NCI-H526 treated with DMSO at 0.1 percent for 48 hours (cell line): ENCODE measurements around the gene NPAS4.
A peak's percentile ranks its signal among the peaks of the same experiment; 100 is the strongest.
"Not testable (repeated sequence)": the region's sequence is repeated elsewhere in the genome, so short reads cannot be mapped to it uniquely, and the experiment has no call there.

Experiments
- DNase-seq: peaks from one replicate; lab custom pipeline; 2025; lab: John Stamatoyannopoulos, UW

Gene NPAS4

DNA sequence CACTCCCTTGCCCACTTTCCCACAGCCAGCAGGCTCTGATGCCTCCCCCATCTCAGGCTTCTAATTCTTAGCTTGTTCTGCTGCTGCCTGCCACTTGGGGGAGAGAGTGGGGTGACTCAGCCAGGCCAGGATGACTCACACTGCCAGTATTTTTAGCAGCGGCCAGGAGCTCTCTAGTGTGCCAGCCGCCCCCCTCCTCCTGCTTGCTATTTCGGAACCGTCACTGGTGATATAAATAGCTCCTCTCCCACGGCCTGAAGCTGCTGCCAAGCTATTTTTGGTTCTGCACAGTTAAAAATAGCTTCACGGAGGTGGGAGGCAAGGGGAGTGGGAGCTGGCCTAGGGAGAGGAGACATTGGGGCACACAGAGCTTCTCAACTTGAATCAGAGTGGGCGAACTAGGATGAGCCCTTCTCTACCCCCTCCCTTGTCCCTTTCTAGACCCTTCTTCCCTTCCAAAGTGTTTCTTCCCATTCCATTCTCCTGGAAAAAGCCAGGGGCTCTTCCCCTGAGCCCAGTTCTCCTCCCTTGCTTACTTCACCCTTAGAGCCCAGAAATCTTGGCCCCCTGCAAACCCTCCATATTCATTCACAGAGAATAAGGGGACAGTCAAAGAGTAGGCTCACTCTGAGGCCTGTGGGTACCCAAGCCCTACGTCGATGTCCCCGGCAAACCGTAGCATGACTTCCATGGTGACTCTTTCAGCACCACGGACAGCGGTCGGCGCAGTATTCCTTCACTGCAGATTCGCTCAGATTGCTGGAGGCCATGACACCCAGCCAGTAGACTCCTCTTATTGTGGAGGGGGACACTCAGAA, 2.5 kb upstream of the NPAS4 start:
- peak; percentile 17 for DNase-seq

DNA sequence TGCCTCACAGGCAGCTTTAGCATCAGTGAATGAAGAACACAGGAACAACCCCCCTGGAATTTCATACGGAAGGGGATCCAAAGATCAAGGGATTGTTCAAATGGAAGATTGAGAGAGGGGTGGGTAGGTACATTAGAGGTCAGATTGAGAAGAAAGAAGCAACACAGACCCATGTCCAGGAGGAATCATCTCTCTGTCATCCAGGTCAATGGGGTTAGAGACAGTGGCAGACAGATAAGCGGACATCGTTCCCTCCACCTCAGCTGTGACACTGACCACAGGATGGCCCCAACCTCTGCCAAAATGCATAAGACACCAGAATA, 1.9 kb upstream of the NPAS4 start:
- DNase-seq: no peak

DNA sequence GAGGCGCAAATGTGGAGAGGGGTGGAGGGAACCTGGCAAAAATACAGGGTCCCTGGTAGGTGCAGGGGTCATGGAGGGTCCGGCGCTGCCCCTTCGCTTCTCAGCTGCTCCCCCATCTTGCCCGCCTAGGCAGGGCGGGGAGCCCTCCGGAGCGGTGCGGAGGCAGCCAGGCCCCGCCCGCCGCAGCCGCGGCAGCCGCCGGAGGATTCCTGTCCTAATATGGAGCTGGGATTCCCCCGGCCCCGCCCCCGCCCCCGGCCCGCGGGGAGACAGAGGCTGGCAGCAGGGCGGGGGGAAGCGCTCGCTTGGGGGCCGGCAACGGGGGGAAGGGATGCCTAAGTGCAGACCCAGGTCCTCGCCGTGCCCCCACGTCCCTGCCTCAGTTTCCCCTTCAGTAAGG, 1.0 kb upstream of the NPAS4 start:
- DNase-seq: peak; percentile 13

DNA sequence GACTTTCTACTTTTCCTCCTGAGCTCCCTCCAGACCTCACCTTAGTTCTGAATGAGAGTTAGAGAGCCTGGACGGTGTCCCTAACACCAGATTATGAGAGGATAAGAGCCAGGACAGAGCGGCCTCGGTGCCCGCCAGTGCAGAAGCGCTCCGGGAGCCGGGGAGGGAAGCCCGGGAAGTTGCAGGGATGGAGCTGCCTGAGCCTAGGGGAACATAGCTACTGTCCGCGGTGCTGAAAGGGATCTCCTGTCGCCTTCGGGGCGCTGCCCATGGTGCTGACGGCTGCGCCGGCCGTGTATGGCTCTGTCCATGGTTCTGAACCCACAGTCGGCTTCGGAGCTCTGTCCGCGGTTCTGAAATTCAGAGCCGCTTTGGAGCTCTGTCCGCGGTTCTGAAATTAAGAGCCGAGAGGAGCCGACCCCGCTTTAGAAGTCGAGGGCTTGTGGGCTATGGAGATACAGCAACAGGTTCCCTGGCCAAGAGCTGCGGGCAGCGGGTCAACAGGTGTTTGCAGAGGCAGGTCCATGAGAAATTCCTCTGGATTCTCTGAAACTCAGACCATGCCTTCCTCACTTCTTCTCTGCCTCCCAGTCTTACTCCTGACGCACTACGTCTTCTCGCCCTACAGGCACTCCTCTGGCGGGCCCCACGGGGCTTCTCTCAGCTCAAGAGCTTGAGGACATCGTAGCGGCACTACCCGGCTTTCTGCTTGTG, 814 bp downstream of the NPAS4 start:
- DNase-seq: peak; percentile 45

DNA sequence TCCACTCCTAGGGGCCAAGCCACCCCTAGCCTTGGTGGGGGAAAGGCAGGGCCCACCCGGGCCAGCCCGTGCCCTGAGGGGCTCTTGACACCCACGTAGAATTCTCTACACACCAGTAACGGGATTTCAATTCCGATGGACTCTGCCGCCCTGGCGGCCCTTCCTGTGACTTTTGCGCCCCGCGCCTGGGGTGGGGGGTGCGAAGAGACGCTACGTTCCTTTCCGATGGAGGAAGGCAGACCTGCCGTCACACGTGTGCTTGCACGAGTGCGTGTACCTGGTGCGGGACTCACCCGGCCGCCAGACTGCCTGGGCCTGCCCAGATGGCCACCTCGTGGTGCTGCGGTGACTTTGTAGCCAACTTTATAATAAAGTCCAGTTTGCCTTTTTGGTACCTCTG, 5.5 kb downstream of the NPAS4 start:
- no peak for DNase-seq

DNA sequence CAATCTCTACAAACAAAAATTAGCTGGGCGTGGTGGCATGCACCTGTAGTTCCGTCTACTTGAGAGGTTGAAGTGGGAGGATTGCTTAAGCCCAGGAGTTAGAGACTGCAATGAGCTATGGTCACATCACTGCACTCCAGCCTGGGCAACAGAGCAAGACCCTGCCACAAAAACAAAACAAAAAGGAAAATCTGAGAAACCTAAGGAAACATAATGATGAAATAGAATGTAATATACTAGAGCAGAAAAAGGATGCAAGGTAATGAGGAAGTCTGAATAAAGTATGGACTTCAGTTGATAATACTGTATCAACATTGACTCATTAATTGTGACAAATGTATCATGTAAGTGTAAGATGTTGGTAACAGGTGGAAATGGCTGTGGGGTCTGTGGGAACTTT, 8.1 kb downstream of the NPAS4 start:
- DNase-seq: no peak

DNA sequence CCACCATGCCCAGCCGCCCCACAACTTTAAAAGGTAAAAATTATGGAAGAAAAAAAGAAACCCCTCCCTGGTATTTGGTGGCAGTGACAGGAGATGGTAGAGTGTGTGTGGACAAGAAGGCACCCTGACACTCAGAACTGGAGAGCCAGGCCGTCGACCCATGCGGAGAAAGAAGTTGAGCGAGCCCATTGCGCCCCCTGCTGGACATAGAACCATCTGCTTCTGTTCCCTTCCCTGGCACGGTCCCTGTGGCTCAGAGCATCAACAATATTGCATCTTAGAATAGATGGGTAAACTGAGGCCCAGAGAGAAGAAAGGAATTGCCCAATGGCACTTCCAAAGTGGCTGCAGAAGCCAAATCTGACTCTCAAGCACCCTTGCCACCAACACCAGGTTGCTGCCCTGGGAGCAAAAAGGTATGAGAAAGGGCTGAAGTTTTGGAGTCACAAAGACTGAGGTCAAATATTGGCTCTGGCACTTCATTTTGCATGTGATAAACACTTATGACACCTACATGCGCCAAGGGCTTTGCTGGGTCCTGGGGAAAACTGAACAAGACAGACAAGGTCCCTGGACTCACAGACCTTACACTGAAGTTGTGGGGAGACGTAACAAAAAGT, 9.3 kb downstream of the NPAS4 start:
- peak; percentile 57 for DNase-seq

DNA sequence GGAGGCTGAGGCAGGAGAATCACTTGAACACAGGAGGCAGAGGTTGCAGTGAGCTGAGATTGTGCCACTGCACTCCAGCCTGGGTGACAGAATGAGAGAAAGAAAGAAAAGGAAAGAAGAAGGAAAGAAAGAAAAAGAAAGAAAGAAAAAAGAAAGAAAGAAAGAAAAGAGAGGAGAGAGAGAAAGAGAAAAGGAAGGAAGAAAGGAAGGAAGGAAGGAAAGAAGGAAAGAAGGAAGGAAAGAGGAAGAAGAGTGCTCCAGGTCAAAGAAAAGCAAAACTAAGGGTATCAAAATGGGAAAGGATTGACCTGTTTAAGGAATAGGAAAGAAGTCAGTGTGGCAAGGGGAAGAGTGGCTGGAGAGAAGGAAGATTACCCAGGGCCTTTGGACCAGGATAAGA, 10.5 kb downstream of the NPAS4 start:
- DNase-seq: not testable (repeated sequence)

DNA sequence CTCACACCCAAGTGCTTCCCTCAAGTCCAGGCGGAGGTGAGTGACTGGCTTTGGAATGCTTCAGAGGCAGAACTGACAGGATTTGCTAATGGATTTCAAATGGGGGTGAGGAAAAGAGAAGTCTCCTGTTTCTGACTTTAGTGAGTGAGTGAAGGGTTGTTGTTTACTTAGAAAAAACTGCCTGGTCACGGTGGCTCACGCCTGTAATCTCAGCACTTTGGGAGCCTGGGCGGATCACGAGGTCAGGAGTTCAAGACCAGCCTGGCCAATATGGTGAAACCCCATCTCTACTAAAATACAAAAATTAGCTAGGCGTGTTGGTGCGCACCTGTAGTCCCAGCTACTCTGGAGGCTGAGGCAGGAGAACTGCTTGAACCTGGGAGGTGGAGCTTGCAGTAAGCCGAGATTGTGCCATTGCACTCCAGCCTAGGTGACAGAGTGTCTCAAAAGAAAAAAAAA, 11.1 kb downstream of the NPAS4 start:
- DNase-seq: not testable (repeated sequence)

DNA sequence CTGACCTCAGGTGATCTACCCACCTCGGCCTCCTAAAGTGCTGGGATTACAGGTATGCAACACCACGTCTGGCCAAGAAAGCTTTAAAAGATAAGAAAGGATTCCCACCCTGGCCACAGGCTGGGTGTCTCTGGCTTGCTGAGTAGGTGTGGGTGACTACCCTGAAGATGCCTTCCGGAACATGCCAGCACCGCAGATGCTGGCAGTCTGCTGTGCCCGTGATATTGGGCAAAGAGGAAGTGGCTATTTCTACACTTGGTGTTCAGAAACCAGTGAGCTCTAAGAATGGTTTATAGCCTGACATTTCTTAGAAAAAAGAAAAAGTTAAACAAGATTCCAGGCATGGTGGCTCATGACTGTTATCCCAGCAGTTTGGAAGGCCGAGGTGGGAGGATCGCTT, 11.8 kb downstream of the NPAS4 start:
- no peak for DNase-seq

DNA sequence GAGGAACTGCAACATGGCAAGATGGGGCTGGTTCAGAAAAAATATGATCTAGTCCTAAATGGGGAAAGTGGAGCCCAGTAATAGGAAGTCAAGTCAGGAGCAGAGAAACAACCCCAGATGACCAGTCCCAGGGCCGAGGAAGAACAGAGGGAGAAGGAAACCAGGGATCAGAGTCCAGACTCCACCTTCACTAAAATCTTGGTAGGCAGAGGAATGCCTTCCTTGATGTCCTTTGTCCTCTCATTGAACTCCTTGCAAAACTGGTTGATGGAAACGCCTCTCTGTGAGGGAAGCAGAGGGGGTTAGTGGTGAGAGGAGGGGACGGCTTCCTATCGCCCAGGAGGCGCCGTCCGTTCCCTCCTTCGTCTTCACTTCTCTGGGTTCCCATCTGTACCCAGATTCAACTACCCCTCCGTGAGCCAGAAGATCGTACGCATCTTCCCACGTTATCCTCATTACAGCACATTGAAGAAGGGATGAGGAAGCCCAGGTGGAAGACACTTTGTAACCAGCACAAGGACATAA, 17.2 kb downstream of the NPAS4 start:
- DNase-seq: no peak

DNA sequence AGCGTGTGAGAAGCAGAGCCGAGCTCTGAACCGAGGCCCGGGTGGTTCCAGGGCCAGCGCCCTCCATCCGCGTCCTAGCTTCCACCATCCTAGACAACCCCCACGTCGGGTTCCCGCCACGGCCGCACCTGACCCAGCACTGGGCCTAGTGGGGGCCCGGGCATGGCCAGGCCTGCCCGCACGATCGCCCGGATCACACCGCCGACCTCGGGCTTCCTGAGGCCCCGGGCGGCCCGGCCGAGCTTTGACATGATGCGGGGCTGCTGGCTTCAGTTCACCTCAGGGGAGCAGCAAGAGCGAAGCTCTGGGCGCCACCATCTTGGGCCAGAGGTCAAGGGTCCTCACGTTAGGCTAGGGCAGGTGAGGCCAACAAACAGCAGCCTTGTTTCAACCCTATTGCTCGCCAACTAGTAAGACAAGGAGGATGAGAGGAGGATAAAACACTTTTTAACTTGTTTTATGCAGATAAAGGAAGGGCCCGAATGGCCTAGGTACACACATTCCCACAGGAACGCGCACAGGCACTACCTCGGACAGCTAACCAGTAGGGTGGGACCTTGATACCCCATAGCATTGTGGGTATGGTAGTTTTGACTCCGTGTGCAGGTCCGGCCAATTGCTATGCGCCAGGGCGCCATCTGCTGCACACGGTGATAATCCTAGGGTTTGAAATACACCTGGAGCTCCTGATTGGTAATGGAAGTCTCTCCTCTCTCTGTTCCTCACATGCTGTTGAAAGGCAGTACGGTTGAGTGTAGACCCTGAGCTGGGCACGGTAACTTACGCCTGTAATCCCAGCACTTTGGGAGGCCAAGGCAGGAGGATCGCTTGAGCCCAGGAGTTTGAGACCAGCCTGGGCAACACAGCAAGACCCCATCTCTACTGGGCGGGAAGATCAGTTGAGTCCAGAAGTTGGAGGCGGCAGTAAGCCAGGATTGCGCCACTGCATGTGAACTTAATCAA, 17.9 kb downstream of the NPAS4 start, which contains the start of gene MRPL11:
Gene MRPL11 (minus strand): TSS at position 345 of the 963 bp plus-strand sequence. CDS start 94 bp downstream, at position 251.
- DNase-seq: peak; percentile 91

DNA sequence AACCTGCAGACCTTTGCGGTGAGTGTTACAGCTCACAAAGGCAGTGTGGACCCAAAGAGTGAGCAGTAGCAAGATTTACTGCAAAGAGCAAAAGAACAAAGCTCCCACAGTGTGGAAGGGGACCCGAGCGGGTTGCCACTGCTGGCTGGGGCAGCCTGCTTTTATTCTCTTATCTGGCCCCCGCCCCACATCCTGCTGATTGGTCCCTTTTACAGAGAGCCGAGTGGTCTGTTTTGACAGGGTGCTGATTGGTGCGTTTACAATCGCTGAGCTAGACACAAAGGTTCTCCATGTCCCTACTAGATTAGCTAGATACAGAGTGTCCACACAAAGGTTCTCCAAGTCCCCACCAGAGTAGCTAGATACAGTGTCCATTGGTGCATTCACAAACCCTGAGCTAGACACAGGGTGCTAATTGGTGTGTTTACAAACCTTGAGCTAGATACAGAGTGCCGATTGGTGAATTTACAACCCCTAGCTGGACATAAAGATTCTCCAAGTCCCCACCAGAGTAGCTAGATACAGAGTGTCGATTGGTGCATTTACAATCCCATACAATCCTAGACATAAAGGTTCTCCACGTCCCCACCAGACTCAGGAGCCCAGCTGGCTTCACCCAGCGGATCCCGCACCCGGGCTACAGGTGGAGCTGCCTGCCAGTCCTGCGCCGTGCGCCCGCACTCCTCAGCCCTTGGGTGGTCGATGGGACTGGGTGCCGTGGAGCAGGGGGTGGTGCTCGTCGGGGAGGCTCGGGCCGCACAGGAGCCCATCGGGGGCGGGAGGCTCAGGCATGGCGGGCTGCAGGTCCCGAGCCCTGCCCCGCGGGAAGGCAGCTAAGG, 19.5 kb downstream of the NPAS4 start:
- DNase-seq: not testable (repeated sequence)

DNA sequence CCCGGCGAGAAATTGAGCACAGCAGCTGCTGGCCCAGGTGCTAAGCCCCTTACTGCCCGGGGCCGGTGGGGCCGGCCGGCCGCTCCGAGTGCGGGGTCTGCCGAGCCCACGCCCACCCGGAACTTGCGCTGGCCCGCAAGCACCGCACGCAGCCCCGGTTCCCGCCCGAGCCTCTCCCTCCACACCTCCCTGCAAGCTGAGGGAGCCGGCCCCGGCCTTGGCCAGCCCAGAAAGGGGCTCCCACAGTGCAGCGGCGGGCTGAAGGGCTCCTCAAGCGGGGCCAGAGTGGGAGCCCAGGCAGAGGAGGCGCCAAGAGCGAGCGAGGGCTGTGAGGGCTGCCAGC, 20.1 kb downstream of the NPAS4 start:
- DNase-seq: not testable (repeated sequence)

DNA sequence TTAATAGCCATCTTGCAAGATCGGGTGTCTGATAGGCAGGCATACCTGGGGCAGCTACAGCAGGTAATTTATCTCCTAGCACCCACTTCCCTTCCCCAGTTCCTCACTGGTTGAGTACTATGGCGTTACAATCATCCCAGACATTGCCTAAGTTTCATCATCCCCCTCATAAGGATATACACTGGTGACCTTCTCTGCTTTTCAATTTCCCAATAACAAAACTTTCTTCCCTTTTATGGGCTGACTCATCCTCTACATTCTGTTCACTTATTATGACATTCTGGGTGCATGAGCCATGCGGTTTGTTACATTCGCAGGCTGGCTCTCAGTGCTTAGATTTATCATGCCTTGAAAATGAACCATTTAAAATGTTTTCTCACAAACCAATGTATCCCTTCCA, 22.8 kb downstream of the NPAS4 start:
- DNase-seq: no peak

DNA sequence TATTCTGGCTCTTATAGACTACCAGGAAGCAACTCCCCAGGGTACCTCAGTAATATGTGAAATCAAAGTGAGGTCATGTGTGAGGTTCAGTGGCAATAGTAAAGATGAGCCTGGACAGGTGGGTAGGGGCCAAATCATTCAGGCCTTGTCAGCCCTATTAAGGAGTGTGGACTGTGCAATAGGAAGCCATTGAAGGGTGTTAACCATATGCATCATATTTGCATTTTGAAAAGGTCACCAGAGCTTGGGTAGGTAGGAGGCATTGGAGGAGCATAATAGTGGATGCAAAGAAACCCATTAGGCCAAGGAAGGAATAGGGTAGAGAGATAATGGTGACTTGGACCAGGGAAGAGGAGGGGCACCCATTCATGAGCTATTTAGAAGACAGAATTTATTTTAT, 26.2 kb downstream of the NPAS4 start:
- no peak for DNase-seq

DNA sequence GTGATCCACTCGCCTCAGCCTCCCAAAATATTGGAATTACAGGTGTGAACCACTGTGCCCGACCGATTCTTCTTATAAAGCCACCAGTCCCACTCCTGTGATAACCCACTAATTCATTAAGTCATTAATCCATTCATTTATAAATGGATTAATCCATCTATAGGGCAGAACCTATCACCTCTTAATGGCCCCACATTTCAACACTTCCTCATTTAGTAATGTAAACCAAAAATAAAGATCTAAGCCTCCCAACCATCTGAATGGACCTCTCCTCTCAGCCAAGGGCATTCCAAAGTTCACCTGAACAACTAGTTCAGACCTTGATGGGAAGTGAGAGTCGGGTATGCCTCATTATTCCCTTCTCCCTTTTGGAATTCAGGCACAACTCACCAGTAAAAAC, 27.7 kb downstream of the NPAS4 start:
- DNase-seq: no peak

DNA sequence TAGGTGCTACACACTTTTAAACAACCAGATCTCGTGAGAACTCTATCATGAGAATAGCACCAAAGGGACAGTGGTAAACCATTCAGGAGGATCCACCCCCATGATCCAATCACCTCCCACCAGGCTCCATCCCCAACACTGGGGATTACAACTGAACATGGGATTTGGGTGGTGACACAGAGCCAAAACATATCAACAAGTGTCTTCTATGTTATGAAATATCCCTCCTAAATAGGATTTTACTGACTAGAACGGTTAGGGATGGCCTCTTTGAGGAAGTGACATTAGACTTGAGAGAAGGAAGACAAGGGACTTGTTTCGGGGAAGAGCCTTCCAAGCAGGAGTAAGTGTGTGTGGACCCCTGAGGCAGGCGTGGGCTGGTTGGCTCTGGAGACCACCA, 29.7 kb downstream of the NPAS4 start:
- DNase-seq: no peak

DNA sequence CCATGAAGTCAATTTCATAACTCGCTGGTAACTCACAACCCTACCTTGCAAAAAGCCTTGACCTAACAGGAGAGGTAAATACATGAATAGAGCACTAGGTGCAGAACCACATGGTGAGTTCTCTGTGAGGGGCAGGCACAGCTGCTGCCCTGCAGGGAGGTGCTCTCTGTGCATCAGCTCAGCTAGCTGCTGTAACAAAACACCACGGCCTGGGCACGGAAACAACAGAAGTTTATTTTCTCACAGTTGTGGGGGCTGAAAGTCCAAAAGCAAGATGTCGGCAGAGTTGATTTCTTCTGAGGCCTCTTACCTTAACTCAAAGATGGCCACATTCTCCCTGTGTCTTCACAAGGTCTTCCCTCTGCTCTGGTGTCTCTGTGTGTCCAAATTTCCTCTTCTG, 30.8 kb downstream of the NPAS4 start:
- no peak for DNase-seq

DNA sequence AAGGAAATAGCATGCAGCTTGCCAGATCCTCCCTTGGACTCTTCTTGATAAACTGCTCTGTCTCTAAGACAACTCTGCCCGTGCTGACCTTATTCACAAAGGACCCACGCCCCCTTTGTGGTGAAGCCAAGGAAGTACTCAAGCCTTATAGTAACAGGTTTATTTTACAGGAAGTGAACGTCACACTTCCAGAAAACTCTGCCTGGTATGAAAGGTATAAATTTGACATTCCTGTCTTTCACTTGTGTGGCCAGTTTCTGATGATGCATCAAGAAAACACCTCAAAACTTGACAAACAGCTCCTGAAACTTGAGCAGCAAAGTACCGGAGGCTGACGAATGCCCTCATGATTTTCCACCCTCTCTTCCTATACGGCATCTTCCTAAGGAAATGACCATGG, 33.4 kb downstream of the NPAS4 start:
- no peak for DNase-seq

DNA sequence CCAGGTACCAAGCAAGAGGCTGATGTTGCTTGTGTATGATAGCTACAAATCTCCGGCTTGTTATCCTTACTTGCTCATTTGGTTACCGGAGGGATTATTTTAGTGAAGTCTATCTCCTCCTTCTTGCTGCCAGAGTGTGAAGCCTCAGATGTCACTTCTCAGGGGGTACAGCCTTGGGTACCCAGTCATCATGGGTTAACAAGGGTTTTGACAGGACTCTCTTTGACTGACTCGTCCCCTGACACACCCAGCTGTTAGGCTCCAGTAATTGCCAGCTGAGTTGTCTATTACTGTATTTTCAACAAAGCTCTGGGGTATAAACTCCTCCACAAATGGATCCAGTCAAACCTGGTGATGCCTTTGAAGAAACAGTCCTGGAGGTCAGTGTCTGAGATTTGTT, 34.0 kb downstream of the NPAS4 start:
- no peak for DNase-seq
